IMR-90 (cell line): ENCODE measurements around the gene SCTR. TPM values are rescaled to one million over a fixed set of nuclear protein-coding genes. Genes with fewer than 3 reads are reported as not detected.

ENCODE experiments used
- ATAC-seq: fragments of 200-7000 bp; cut with Tn5 transposase; 2 replicates; pipeline ENCODE4 v1.9.1; 2020; ENCODE audit warnings: low read depth, mild to moderate bottlenecking, moderate library complexity
- BruUV-seq: library from RNA; stranded (reverse); fragments of 400-500 nt; replicated peaks from 2 replicates; lab custom pipeline; 2021; lab: Mats Ljungman, UMichigan
- CTCF ChIA-PET: fragments of 300-600 bp; formaldehyde crosslinking; extraction: SDS; loops from one replicate; lab custom pipeline; 2021; ENCODE audit warnings: antibody characterized with exemption; lab: Yijun Ruan, JAX
- POLR2A ChIA-PET: fragments of 300-600 bp; sonication (Branson Sonifier 250); formaldehyde crosslinking; loops from one replicate; lab custom pipeline; 2022; ENCODE audit warnings: antibody characterized with exemption; ENCODE audit not compliant: unreplicated experiment; lab: Charles Lee
- DNase-seq: peaks from one replicate; pipeline ENCODE4 v3.0.0; 2013
- H2AFZ ChIP-seq: replicated peaks from 2 replicates; pipeline ENCODE3; 2013; ENCODE audit warnings: low read length, mild to moderate bottlenecking; ENCODE audit not compliant: poor library complexity
- H2AK5ac ChIP-seq: 2 replicates; pipeline ENCODE4 v1.6.1; 2013; ENCODE audit warnings: low read depth, low read length, inconsistent platforms
- H2AK9ac ChIP-seq: replicated peaks from 2 replicates; pipeline ENCODE3; 2013; ENCODE audit warnings: mild to moderate bottlenecking, low read depth, low read length, moderate library complexity; ENCODE audit not compliant: poor library complexity
- H2BK120ac ChIP-seq: 2 replicates; pipeline ENCODE4 v1.6.1; 2013; ENCODE audit warnings: low read depth, low read length, inconsistent platforms
- H2BK15ac ChIP-seq: 3 replicates; pipeline ENCODE4 v1.6.1; 2013; ENCODE audit warnings: low read depth, low read length, inconsistent platforms
- H2BK20ac ChIP-seq: 2 replicates; pipeline ENCODE4 v1.6.1; 2013; ENCODE audit warnings: low read depth, mild to moderate bottlenecking, inconsistent platforms, low read length, moderate library complexity
- H2BK5ac ChIP-seq: 2 replicates; pipeline ENCODE4 v1.6.1; 2013; ENCODE audit warnings: mild to moderate bottlenecking, low read depth, low read length, inconsistent platforms; ENCODE audit not compliant: poor library complexity, severe bottlenecking
- H3K14ac ChIP-seq: replicated peaks from 2 replicates; pipeline ENCODE4 v1.6.1; 2013; ENCODE audit warnings: low read depth, low read length, inconsistent platforms
- H3K18ac ChIP-seq: 2 replicates; pipeline ENCODE4 v1.6.1; 2013; ENCODE audit warnings: low read depth, low read length, control low read depth
- H3K23ac ChIP-seq: 2 replicates; pipeline ENCODE4 v1.6.1; 2013; ENCODE audit warnings: low read depth, low read length, inconsistent platforms
- H3K27ac ChIP-seq: 2 replicates; pipeline ENCODE4 v1.5.1; 2013; ENCODE audit warnings: mild to moderate bottlenecking, control low read depth, low read length; ENCODE audit not compliant: insufficient read depth
- H3K27me3 ChIP-seq: 2 replicates; pipeline ENCODE4 v1.6.1; 2013; ENCODE audit warnings: low read length; ENCODE audit not compliant: control insufficient read depth, insufficient read depth
- H3K36me3 ChIP-seq: 2 replicates; pipeline ENCODE4 v1.6.1; 2013; ENCODE audit warnings: low read length, mixed read lengths; ENCODE audit not compliant: control insufficient read depth, insufficient read depth
- H3K4ac ChIP-seq: 2 replicates; pipeline ENCODE4 v1.6.1; 2013; ENCODE audit warnings: low read depth, low read length, inconsistent platforms
- H3K4me1 ChIP-seq: 2 replicates; pipeline ENCODE4 v1.6.1; 2013; ENCODE audit warnings: low read length, mixed read lengths; ENCODE audit not compliant: control insufficient read depth, insufficient read depth
- H3K4me2 ChIP-seq: 2 replicates; pipeline ENCODE4 v1.6.1; 2013; ENCODE audit warnings: low read depth, mild to moderate bottlenecking, control low read depth, low read length, moderate library complexity
- H3K4me3 ChIP-seq: 2 replicates; pipeline ENCODE4 v1.5.1; 2013; ENCODE audit warnings: low read depth, mild to moderate bottlenecking, control low read depth, low read length, moderate library complexity; ENCODE audit not compliant: insufficient read depth
- H3K56ac ChIP-seq: 2 replicates; pipeline ENCODE4 v1.6.1; 2013; ENCODE audit warnings: low read length, inconsistent platforms; ENCODE audit not compliant: insufficient read depth; ENCODE audit errors: extremely low read depth
- H3K79me1 ChIP-seq, 2 experiments: 2 replicates each; pipeline ENCODE4 v1.6.1; 2013; ENCODE audit warnings: low read length in 2 of 2, inconsistent platforms in 1 of 2, low read depth in 1 of 2
- H3K9ac ChIP-seq: 2 replicates; pipeline ENCODE4 v1.6.1; 2013; ENCODE audit warnings: low read depth, low read length, control low read depth
- H3K9me1 ChIP-seq: 2 replicates; pipeline ENCODE4 v1.6.1; 2013; ENCODE audit warnings: low read length, inconsistent platforms; ENCODE audit not compliant: insufficient read depth
- H3K9me3 ChIP-seq: 2 replicates; pipeline ENCODE4 v1.6.1; 2013; ENCODE audit warnings: low read length; ENCODE audit not compliant: control insufficient read depth, insufficient read depth
- H4K20me1 ChIP-seq: 2 replicates; pipeline ENCODE4 v1.6.1; 2013; ENCODE audit warnings: low read length, inconsistent platforms; ENCODE audit not compliant: insufficient read depth
- H4K5ac ChIP-seq: 2 replicates; pipeline ENCODE4 v1.6.1; 2013; ENCODE audit warnings: mild to moderate bottlenecking, low read depth, low read length, control low read depth
- H4K8ac ChIP-seq, 2 experiments: 2 replicates each; pipeline ENCODE4 v1.6.1; 2013; ENCODE audit warnings: low read depth in 2 of 2, low read length in 2 of 2, control low read depth in 1 of 2, inconsistent platforms in 1 of 2
- H4K91ac ChIP-seq: 2 replicates; pipeline ENCODE4 v1.6.1; 2013; ENCODE audit warnings: low read depth, low read length, inconsistent platforms; ENCODE audit not compliant: insufficient read depth
- BHLHE40 ChIP-seq: fragments of 150-350 bp; IDR thresholded peaks from 2 replicates; pipeline ENCODE4 v1.6.1; 2016; ENCODE audit warnings: mild to moderate bottlenecking, low read depth, low read length
- CHD1 ChIP-seq: IDR thresholded peaks from 2 replicates; pipeline ENCODE4 v1.6.1; 2012; ENCODE audit warnings: low read depth, low read length, improper control_type of control experiment
- MAFK ChIP-seq: IDR thresholded peaks from 2 replicates; pipeline ENCODE4 v1.6.1; 2012; ENCODE audit warnings: low read depth, low read length, improper control_type of control experiment
- MAZ ChIP-seq: IDR thresholded peaks from 2 replicates; pipeline ENCODE4 v1.6.1; 2012; ENCODE audit warnings: low read depth, mild to moderate bottlenecking, low read length, improper control_type of control experiment, moderate library complexity, borderline replicate concordance
- MXI1 ChIP-seq: IDR thresholded peaks from 2 replicates; pipeline ENCODE4 v1.6.1; 2012; ENCODE audit warnings: low read depth, mild to moderate bottlenecking, low read length, moderate library complexity, borderline replicate concordance
- NFE2L2 ChIP-seq: fragments of 150-350 bp; IDR thresholded peaks from 2 replicates; pipeline ENCODE4 v1.6.1; 2016; ENCODE audit warnings: low read depth, mild to moderate bottlenecking, low read length
- POLR2A ChIP-seq: IDR thresholded peaks from 2 replicates; pipeline ENCODE4 v1.6.1; 2012; ENCODE audit warnings: mild to moderate bottlenecking, low read depth, low read length
- RAD21 ChIP-seq: IDR thresholded peaks from 2 replicates; pipeline ENCODE4 v1.6.1; 2012; ENCODE audit warnings: low read length, improper control_type of control experiment
- RCOR1 ChIP-seq: IDR thresholded peaks from 2 replicates; pipeline ENCODE4 v1.6.1; 2012; ENCODE audit warnings: mild to moderate bottlenecking, low read length, improper control_type of control experiment; ENCODE audit not compliant: insufficient replicate concordance
- RFX5 ChIP-seq: IDR thresholded peaks from 2 replicates; pipeline ENCODE4 v1.8.0; 2012; ENCODE audit warnings: low read depth, mild to moderate bottlenecking, low read length, moderate library complexity
- SMC3 ChIP-seq: fragments of 150-350 bp; IDR thresholded peaks from 2 replicates; pipeline ENCODE4 v1.6.1; 2016; ENCODE audit warnings: low read depth, mild to moderate bottlenecking, antibody characterized with exemption, low read length, moderate library complexity
- dilution Hi-C: fragments of 300-500 bp; cut with HindIII; formaldehyde crosslinking; loops from one replicate; pipeline ENCODE4 v1.14.3; 2018; ENCODE audit warnings: low sequenced_read_pairs; ENCODE audit not compliant: unreplicated experiment
- in situ Hi-C: fragments of 300-500 bp; cut with MboI; formaldehyde crosslinking; loops from 3 replicates; pipeline ENCODE4 v1.14.3; 2019; ENCODE audit warnings: low sequenced_read_pairs, inconsistent platforms, mixed read lengths
- intact Hi-C: fragments of 100-400 bp; cut with micrococcal nuclease; formaldehyde crosslinking; loops from 2 replicates; pipeline ENCODE4 v1.10.0; 2022
- polyA plus RNA-seq, 3 experiments: library from polyadenylated mRNA; depleted of rRNA; stranded (reverse); fragments of >200 nt; gene quantifications; 2 replicates each; pipeline ENCODE4 v1.2.3, GENCODE V29; 2012; ENCODE audit warnings: low replicate concordance in 1 of 3
- total RNA-seq: library from RNA; depleted of rRNA; stranded (reverse); fragments of >200 nt; gene quantifications from 2 replicates; pipeline ENCODE4 v1.2.3, GENCODE V29; 2012
- TF ChIP-seq, protein P1 (sequence below): conservative IDR thresholded peaks from 2 replicates; pipeline ENCODE4 v1.5.1; 2012; ENCODE audit warnings: mild to moderate bottlenecking, low read depth, low read length, improper control_type of control experiment
- TF ChIP-seq, protein P2 (sequence below): fragments of 150-350 bp; IDR thresholded peaks from 2 replicates; pipeline ENCODE4 v1.6.1; 2016; ENCODE audit warnings: low read depth, mild to moderate bottlenecking, low read length, moderate library complexity, borderline replicate concordance
- TF ChIP-seq, protein P3 (sequence below): fragments of 150-350 bp; IDR thresholded peaks from 2 replicates; pipeline ENCODE4 v1.6.1; 2017; ENCODE audit warnings: mild to moderate bottlenecking, antibody characterized with exemption, low read length, low read depth

Gene SCTR
- total and polyA plus RNA-seq, 2 of the 4 experiments (the other 2 are of a cell fraction), result not detected

DNA sequence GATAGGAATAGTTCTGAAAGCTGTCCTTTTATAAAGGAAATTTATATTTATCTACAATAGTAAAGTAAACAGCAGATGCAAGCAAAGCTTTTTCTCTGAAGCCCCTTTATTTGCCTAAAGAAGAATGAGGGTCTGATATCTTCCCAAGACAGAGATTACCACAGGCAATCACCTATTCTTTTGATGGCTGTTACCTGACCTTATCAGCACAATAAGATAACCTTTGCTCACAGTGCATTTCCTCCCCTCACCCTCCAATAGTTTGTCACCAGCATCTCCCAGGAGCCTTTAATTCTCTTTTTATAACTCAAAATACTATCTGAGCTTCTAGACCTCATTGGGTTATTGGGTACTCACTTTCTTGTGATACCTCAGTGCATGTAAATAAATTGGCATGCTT is 13.5 kb upstream of the SCTR start:
- no peak overlapping the region for H2AFZ ChIP-seq
- H3K27me3 ChIP-seq, result no peaks in the 10 kb centered on the region; the same call in 1 of the 2 replicates
- no peak overlapping the region for H3K14ac ChIP-seq
- H3K18ac ChIP-seq, result no peak overlapping the region
- TF ChIP-seq BHLHE40 (no peak), RCOR1 (no peak), MAZ (no peak), MXI1 (no peak), SMC3 (no peak), CHD1 (no peak), RFX5 (no peak), POLR2A (no peak), NFE2L2 (no peak), MAFK (no peak), RAD21 (no peak)
- TF ChIP-seq, protein P1, sequence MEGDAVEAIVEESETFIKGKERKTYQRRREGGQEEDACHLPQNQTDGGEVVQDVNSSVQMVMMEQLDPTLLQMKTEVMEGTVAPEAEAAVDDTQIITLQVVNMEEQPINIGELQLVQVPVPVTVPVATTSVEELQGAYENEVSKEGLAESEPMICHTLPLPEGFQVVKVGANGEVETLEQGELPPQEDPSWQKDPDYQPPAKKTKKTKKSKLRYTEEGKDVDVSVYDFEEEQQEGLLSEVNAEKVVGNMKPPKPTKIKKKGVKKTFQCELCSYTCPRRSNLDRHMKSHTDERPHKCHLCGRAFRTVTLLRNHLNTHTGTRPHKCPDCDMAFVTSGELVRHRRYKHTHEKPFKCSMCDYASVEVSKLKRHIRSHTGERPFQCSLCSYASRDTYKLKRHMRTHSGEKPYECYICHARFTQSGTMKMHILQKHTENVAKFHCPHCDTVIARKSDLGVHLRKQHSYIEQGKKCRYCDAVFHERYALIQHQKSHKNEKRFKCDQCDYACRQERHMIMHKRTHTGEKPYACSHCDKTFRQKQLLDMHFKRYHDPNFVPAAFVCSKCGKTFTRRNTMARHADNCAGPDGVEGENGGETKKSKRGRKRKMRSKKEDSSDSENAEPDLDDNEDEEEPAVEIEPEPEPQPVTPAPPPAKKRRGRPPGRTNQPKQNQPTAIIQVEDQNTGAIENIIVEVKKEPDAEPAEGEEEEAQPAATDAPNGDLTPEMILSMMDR, result no peak
- TF ChIP-seq, protein P2, sequence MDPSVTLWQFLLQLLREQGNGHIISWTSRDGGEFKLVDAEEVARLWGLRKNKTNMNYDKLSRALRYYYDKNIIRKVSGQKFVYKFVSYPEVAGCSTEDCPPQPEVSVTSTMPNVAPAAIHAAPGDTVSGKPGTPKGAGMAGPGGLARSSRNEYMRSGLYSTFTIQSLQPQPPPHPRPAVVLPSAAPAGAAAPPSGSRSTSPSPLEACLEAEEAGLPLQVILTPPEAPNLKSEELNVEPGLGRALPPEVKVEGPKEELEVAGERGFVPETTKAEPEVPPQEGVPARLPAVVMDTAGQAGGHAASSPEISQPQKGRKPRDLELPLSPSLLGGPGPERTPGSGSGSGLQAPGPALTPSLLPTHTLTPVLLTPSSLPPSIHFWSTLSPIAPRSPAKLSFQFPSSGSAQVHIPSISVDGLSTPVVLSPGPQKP, result no peak
- TF ChIP-seq, protein P3, sequence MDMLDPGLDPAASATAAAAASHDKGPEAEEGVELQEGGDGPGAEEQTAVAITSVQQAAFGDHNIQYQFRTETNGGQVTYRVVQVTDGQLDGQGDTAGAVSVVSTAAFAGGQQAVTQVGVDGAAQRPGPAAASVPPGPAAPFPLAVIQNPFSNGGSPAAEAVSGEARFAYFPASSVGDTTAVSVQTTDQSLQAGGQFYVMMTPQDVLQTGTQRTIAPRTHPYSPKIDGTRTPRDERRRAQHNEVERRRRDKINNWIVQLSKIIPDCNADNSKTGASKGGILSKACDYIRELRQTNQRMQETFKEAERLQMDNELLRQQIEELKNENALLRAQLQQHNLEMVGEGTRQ, result no peak
- intact Hi-C loops (no loop called here), in situ Hi-C loops (no loop called here), dilution Hi-C loops (no loop called here)
- no peaks in the 10 kb centered on the region for H4K20me1 ChIP-seq
- no peak overlapping the region for H4K8ac ChIP-seq
- no peak overlapping the region for H2AK5ac ChIP-seq
- no peaks in the 10 kb centered on the region for H3K9me3 ChIP-seq
- H3K9ac ChIP-seq, result no peak overlapping the region
- H4K5ac ChIP-seq, result no peak overlapping the region
- no peaks in the 10 kb centered on the region for H3K4me1 ChIP-seq
- H2AK9ac ChIP-seq, result no peak overlapping the region
- ChIA-PET CTCF (no interaction called here), POLR2A (no interaction called here)
- no peak overlapping the region for H3K56ac ChIP-seq
- no peak overlapping the region for H3K4me2 ChIP-seq
- no peaks in the 10 kb centered on the region for H3K9me1 ChIP-seq
- DNase-seq (no peak), ATAC-seq (no peak)
- no peak overlapping the region for H2BK20ac ChIP-seq
- no peak overlapping the region for H2BK120ac ChIP-seq
- H3K4ac ChIP-seq, result no peak overlapping the region
- BruUV-seq, result no TSS peak
- no peak overlapping the region for H3K27ac ChIP-seq
- H2BK5ac ChIP-seq, result no peak overlapping the region
- no peak overlapping the region for H3K4me3 ChIP-seq
- no peaks in the 10 kb centered on the region for H3K36me3 ChIP-seq
- no peak overlapping the region for H2BK15ac ChIP-seq
- no peaks in the 10 kb centered on the region for H3K79me1 ChIP-seq
- H4K91ac ChIP-seq, result no peak overlapping the region
- no peak overlapping the region for H3K23ac ChIP-seq
